NCI-H226 (cell line): ENCODE measurements around the gene ARHGEF9.
"Not testable (repeated sequence)": the region's sequence is repeated elsewhere in the genome, so short reads cannot be mapped to it uniquely, and the experiment has no call there.

ENCODE experiments used
- DNase-seq: peaks from one replicate; pipeline ENCODE4 v3.0.0-alpha.2; 2015

The ARHGEF9 gene

GRCh38 chrX:63784902-63785707 lies at the start of gene ARHGEF9:
TSS of gene ARHGEF9 (minus strand) at chrX:63785214. CDS start at chrX:63785145, 69 bp downstream.
- no peak for DNase-seq

GRCh38 chrX:63825446-63825845 lies 40.4 kb upstream of the ARHGEF9 start:
- DNase-seq, result not testable (repeated sequence)

DNA sequence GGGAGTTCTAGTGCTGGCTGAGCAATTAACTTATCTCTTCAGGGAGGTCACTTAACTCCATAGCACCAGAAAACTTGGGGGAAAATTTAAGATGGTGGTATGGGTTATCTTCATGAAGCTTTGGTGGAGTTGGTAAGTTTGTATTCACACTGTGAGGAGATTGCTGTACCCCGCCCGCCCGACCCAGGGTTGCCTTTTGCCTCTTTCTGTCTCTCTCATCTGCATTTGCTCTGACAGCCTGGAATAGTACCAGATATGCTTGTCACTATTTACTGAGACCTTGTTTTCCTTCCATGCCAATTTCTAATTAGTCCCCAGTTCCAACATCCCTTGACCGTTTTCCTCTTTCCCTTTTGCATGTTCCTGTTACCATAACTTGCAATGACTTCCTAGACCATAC lies 33.1 kb upstream of the ARHGEF9 start:
- no peak for DNase-seq

DNA sequence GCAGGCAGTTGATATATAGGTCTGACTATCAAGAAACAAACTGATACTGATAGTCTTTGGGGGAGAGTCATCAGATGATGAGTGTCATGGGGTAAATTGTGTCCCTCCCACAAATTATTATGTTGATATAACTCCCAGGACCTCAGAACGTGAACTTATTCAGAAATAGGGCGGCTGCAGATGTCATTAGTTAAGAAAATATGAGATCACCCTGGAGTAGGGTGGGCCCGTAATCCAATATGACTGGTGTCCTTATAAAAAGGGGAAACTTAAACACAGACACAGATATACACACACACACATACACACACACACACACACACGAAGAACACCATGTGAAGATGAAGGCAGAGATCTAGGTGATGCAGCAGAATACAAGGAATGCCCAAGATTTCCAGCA lies 32.7 kb upstream of the ARHGEF9 start:
- DNase-seq, result no peak

GRCh38 chrX:63812823-63813222 lies 27.8 kb upstream of the ARHGEF9 start:
- no peak for DNase-seq

DNA sequence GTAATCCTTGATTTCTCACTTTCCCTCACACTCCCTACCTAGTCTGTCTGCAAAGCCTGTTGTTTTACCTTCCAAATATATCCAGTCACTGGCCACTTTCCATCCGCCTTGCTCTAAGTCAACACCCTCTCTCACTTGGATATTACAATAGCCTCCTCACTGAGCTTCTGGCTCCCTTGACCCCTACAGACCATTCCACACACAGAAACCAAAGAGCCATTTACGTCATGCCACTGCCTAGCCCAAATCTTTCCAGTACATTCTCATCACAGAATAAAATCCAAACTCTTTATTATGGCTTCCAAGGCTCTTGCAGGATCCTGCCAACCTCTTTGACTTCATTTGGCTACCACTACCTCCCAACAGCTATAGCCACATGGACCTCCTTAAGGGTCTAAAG lies 25.7 kb upstream of the ARHGEF9 start:
- DNase-seq, result no peak

- no peak for DNase-seq
Observed at GRCh38 chrX:63809173-63809572, 24.2 kb upstream of the ARHGEF9 start.

DNA sequence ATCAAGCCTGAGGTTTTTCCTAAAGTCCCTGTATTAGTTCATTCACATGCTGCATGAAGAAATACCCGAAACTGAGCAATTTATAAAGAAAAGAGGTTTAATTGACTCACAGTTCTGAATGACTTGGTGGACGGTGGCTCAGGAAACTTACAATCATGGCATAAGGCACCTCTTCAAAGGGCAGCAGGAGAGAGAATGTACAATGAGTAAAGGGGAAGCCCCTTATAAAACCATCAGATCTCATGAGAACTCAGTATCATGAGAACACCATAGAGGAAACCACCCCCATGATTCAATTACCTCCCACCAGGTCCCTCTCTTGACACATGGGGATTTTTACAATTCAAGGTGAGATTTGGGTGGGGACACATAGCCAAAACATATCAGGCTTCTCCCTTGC lies 10.4 kb upstream of the ARHGEF9 start:
- DNase-seq, result not testable (repeated sequence)

- no peak for DNase-seq
Observed at GRCh38 chrX:63785708-63786040, 660 bp upstream of the ARHGEF9 start.

DNA sequence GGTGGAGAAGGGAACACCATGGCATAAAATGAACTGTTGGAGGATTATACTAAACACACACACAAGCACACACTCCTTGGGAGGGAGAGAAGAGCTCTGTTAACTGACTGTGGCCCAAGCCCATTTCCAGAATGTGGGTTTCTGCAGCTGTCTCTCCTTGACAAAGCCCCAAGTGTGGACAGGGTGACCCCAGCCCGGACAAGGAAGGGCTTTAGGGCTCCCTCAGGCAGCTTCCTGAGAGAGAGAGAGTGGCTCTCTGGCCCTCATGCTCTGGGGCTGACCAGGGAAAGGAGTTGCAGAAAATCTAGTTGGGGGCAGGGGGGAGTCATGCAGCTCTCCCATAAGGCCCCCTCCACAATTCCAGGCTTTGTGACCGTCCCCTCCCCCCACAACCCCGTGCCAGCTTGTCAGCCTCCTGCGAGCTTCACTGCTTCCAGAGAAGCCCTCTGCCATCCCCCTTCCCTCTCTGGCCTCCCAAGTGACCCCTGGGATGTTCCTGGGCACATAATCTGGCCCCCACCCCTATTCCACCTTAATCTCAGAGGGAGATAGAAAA lies 590 bp downstream of the ARHGEF9 start:
- DNase-seq, result no peak

DNA sequence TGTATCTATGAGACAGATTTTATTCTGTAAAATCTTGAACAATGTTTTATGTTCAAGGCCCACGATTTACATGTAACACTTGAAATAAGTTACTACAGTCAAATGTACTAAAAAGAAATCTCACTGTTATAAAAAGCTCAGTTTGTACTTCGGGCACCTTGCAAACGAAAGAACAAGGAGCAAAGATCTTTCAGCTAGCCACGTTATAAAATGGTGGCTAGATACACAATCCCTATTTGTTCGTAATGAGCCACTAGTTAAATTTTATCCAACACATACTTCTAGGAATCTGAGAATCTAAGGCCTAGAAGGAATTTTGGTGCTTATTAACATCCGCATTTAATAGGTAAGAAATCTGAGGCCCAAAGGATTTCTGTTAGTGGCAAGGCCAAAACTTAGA lies 2.5 kb downstream of the ARHGEF9 start:
- DNase-seq, result no peak

DNA sequence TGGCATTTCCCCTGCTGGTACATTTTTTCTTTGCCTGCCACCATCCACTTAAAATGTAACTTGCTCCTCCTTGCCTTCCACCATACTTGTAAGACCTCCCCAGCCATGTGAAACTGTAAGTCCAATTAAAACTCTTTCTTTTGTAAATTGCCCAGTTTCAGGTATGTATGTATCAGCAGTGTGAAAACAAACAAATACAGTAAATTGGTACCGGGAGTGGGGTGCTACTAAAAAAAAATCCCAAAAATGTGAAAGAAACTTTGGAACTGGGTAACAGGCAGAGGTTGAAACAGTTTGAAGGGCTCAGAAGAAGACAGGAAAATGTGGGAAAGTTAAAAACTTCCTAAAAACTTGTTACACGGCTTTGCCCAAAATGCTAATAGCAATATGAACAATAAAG lies 16.3 kb downstream of the ARHGEF9 start:
- no peak for DNase-seq

DNA sequence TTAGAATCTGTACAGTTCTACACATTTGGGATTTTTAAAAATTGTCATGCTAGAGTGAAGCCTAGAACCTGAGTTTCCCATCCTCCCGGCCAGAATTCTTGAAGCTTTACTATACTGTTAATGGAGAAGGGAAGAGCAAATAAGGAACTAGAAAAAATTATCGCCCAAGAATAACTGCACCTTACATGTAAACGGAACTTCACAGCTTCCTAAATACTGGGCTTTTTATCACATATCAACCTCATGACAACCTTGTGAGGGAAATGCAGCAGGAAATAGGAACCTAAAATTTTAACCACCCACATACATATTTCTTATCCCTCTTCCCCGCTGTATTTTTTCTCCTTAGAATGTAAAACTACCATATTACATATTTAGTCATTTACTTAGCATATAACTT lies 19.3 kb downstream of the ARHGEF9 start:
- DNase-seq, result no peak

DNA sequence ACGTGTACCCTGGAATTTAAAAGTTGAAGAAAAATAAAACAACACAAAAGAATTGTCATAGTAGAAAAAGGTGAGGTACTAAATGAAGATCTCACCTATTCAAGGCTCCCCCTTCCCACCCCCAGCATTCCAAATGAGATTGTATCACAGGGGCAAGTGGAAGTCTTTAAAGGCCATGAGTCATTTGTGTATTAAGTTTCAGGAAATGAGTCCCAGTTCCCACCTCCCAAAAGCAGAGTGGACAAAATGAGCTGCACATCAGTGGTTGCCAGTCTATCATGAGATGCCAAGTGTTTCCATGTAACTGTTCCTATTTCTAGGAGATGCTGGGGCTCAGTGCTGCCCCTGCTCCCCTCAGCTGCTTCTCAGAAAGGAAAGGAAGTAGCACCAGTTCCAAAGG lies 20.1 kb downstream of the ARHGEF9 start:
- peak; percentile 25 for DNase-seq

DNA sequence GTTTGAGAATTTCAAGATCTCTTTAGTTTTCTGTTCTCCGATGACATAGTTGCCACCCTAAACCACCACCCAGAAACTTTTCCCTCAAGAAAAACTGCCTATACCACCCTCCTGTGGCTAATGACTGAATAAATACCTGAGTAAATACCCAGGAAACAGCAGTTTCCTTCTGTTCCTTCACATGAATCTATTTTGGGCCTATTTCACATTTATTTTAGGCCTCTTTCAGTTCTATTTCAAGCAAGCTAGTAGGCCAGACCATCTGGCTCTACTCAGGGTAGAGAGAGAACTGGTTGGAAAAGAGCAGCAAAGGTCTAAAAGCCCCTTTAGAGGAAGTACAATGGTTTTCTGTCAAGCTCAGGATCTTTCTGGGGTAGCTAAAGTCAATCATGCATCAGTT lies 23.4 kb downstream of the ARHGEF9 start:
- no peak for DNase-seq

GRCh38 chrX:63758011-63758410 lies 27.0 kb downstream of the ARHGEF9 start:
- no peak for DNase-seq

- DNase-seq, result no peak
Observed at GRCh38 chrX:63755892-63756291, 29.1 kb downstream of the ARHGEF9 start.

- peak; percentile 88 for DNase-seq
Observed at GRCh38 chrX:63754860-63755579, 30.0 kb downstream of the ARHGEF9 start.

DNA sequence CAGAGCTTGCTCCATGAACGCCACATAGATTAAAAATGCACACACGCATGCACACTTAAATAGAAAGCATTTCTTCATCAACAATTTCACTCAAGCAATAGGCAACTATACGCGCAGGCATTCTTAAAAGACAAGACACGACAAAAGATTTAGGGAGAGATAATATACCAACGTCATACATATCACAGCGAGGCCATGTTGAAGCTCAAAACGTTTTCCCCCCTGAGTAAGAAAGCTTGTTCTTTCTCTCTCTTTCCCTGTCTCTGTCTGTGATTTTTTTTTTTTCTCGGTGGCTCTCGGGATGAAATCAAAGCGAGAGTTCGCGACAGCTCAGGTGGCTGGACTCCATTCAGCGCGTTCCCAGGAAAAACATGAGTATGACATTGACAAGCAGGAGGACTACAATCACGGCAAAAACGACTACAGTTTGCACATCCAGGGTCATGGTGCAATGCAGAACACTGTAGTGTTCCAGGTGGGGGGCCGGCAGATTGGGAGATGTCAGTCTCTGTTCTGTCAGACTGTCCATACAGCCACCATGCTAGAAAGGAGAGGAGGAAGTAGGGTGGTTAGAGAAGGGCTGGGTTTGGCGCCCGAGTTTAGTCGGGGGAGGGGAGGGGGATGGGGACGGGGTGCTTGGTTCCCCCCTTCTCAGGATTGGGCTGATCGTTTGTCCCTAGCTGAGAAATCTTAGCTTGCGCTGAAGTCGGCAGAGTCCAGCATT lies 30.7 kb downstream of the ARHGEF9 start:
- no peak for DNase-seq

DNA sequence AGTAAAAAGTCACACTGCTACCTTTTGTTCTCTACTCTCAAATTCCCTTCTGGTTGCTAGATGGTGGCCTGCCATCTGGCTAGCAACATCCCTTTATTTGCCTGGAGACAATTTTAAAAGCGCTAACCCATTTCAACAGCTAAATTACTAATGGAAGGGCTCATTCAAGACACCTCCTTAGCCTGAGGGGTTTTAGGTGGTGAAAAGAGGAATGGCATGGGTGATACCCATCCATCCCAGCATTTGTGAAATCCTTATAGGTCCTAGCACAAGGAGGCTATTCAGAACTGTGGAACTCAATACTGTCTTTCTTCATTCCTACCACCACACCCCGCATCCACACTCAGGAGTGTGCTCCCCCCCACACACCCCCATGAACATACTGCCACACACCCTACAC lies 33.5 kb downstream of the ARHGEF9 start:
- peak; percentile 5 for DNase-seq

GRCh38 chrX:63750811-63751210 lies 34.2 kb downstream of the ARHGEF9 start:
- no peak for DNase-seq

DNA sequence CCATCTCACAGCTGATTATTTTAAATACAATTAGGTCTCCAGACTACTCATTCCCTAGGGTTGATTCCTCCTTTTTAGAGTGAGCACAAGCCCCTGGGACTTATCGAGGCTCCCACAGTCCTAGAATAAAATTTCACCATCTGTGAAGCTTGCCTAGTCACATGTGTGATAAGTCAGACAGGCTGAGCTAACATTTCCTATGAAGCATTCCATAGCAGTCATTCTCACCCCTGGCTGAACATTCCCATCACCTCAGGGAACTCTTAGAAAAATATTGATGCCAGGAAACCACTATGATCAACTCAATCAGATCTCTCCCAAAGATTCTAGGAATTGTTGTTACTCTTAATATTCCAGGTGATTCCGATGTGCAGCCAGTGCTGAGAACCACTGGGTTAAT lies 37.7 kb downstream of the ARHGEF9 start:
- DNase-seq, result peak; percentile 50

GRCh38 chrX:63746715-63747114 lies 38.3 kb downstream of the ARHGEF9 start:
- no peak for DNase-seq

- no peak for DNase-seq
Observed at GRCh38 chrX:63746278-63746677, 38.7 kb downstream of the ARHGEF9 start.
